ENCODE results near the gene SPEN.

GRCh38 chr1:15952317-15953258 lies 105.1 kb downstream of the SPEN start:
- TF ChIP-seq, protein P1, sequence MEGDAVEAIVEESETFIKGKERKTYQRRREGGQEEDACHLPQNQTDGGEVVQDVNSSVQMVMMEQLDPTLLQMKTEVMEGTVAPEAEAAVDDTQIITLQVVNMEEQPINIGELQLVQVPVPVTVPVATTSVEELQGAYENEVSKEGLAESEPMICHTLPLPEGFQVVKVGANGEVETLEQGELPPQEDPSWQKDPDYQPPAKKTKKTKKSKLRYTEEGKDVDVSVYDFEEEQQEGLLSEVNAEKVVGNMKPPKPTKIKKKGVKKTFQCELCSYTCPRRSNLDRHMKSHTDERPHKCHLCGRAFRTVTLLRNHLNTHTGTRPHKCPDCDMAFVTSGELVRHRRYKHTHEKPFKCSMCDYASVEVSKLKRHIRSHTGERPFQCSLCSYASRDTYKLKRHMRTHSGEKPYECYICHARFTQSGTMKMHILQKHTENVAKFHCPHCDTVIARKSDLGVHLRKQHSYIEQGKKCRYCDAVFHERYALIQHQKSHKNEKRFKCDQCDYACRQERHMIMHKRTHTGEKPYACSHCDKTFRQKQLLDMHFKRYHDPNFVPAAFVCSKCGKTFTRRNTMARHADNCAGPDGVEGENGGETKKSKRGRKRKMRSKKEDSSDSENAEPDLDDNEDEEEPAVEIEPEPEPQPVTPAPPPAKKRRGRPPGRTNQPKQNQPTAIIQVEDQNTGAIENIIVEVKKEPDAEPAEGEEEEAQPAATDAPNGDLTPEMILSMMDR (IDR thresholded peaks at IDR 0.05), result no peak
- TF ChIP-seq POLR2AphosphoS5 (IDR thresholded peaks at IDR 0.05; ENCODE audit: low read depth, low read length), result no peak
- TF ChIP-seq, protein P2, sequence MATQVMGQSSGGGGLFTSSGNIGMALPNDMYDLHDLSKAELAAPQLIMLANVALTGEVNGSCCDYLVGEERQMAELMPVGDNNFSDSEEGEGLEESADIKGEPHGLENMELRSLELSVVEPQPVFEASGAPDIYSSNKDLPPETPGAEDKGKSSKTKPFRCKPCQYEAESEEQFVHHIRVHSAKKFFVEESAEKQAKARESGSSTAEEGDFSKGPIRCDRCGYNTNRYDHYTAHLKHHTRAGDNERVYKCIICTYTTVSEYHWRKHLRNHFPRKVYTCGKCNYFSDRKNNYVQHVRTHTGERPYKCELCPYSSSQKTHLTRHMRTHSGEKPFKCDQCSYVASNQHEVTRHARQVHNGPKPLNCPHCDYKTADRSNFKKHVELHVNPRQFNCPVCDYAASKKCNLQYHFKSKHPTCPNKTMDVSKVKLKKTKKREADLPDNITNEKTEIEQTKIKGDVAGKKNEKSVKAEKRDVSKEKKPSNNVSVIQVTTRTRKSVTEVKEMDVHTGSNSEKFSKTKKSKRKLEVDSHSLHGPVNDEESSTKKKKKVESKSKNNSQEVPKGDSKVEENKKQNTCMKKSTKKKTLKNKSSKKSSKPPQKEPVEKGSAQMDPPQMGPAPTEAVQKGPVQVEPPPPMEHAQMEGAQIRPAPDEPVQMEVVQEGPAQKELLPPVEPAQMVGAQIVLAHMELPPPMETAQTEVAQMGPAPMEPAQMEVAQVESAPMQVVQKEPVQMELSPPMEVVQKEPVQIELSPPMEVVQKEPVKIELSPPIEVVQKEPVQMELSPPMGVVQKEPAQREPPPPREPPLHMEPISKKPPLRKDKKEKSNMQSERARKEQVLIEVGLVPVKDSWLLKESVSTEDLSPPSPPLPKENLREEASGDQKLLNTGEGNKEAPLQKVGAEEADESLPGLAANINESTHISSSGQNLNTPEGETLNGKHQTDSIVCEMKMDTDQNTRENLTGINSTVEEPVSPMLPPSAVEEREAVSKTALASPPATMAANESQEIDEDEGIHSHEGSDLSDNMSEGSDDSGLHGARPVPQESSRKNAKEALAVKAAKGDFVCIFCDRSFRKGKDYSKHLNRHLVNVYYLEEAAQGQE (IDR thresholded peaks at IDR 0.05; ENCODE audit: insufficient read depth in 1 of 2, low read depth in 2 of 2, low read length in 1 of 2), result no peak

Data from Panc1 (cell line).